SU-DHL-6 (cell line): Measurements from ENCODE around the gene MACC1.

Experiments used
- EZH2phosphoT487 ChIP-seq: fragments of 200-600 bp; sonication (generic), shearing (Covaris generic); conservative IDR thresholded peaks from 2 replicates; pipeline ENCODE4 v1.6.1; 2018; ENCODE audit warnings: mild to moderate bottlenecking, antibody characterized with exemption, low read length, moderate library complexity, mixed read lengths
- TF ChIP-seq, protein P1 (sequence below): fragments of 200-600 bp; sonication (generic); IDR thresholded peaks from one replicate; pipeline ENCODE4 v1.5.1; 2017; ENCODE audit warnings: antibody characterized with exemption, mild to moderate bottlenecking, low read length, moderate library complexity; ENCODE audit not compliant: insufficient read depth, poor library complexity, severe bottlenecking

DNA sequence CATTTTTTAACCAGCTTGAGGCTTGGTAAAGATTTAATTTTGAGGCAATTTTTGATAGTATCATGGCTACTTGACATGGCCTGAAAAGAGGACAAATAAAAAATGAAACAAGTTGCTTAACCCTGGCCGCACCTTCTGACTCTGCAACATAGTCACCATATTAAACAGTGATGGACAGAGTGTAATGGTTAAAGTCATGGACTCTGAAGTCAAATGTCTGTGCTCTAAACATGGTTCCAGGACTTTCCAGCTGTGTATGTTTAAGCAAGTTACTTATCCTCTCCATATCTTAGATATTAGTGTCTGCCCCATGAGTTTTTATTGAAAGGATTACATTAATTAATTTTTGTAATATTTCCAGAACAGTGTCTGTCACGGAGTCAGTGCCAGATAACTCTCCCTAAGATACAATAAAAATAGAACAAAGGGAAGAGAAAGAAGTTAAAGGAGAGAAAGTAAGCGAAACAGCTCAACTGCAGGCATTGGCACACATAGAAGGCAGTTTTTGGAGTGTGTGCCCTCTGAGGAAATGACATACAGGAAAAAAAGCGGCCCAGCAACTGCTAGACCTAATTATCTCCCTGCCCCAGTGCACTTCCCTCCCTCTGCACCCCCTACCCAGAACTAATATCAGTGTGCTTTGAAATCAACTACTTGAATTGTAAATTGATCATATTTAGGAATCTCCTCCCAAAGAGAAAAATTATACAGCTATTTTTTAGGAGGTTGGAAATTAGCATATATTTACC is 65.3 kb downstream of the MACC1 start:
- TF ChIP-seq, protein P1, sequence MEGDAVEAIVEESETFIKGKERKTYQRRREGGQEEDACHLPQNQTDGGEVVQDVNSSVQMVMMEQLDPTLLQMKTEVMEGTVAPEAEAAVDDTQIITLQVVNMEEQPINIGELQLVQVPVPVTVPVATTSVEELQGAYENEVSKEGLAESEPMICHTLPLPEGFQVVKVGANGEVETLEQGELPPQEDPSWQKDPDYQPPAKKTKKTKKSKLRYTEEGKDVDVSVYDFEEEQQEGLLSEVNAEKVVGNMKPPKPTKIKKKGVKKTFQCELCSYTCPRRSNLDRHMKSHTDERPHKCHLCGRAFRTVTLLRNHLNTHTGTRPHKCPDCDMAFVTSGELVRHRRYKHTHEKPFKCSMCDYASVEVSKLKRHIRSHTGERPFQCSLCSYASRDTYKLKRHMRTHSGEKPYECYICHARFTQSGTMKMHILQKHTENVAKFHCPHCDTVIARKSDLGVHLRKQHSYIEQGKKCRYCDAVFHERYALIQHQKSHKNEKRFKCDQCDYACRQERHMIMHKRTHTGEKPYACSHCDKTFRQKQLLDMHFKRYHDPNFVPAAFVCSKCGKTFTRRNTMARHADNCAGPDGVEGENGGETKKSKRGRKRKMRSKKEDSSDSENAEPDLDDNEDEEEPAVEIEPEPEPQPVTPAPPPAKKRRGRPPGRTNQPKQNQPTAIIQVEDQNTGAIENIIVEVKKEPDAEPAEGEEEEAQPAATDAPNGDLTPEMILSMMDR, result no peak
- TF ChIP-seq EZH2phosphoT487, result no peak
